PC-3 (cell line): ENCODE data around the gene DNHD1. TPM values are rescaled to one million over a fixed set of nuclear protein-coding genes. Genes with fewer than 3 reads are reported as not detected.
A peak's percentile ranks its signal among the peaks of the same experiment; 100 is the strongest.

Source experiments
- ATAC-seq: fragments of 200-7000 bp; cut with Tn5 transposase; 2 replicates; pipeline ENCODE4 v1.9.1; 2020; ENCODE audit warnings: mild to moderate bottlenecking, moderate library complexity
- BruUV-seq: library from RNA; stranded (reverse); fragments of 400-500 nt; replicated peaks from 2 replicates; lab custom pipeline; 2021; lab: Mats Ljungman, UMichigan
- CTCF ChIA-PET: fragments of 300-600 bp; sonication (Branson Sonifier 250); formaldehyde crosslinking; loops from one replicate; lab custom pipeline; 2022; ENCODE audit warnings: antibody characterized with exemption; lab: Charles Lee
- POLR2A ChIA-PET: fragments of 300-600 bp; sonication (Branson Sonifier 250); formaldehyde crosslinking; loops from one replicate; lab custom pipeline; 2022; ENCODE audit warnings: antibody characterized with exemption; ENCODE audit not compliant: unreplicated experiment; lab: Charles Lee
- DNase-seq: peaks from one replicate; pipeline ENCODE4 v3.0.0-alpha.2; 2015
- H2AFZ ChIP-seq: fragments of 300-600 bp; sonication (generic); 2 replicates; pipeline ENCODE4 v1.6.0; 2016; ENCODE audit warnings: antibody characterized with exemption, low read length
- H3F3A ChIP-seq: fragments of 300-600 bp; sonication (generic); one replicate; pipeline ENCODE4 v1.6.0; 2017; ENCODE audit warnings: antibody characterized with exemption, low read length, control low read depth, mild to moderate bottlenecking; ENCODE audit not compliant: unreplicated experiment
- H3K27ac ChIP-seq: fragments of 300-600 bp; sonication (generic); 2 replicates; pipeline ENCODE4 v1.5.1; 2016; ENCODE audit warnings: mild to moderate bottlenecking, low read length
- H3K27me3 ChIP-seq: fragments of 300-600 bp; sonication (generic); 2 replicates; pipeline ENCODE4 v1.6.1; 2016; ENCODE audit warnings: low read length, mixed read lengths
- H3K36me3 ChIP-seq: fragments of 300-600 bp; sonication (generic); 2 replicates; pipeline ENCODE4 v1.6.1; 2016; ENCODE audit warnings: low read depth, mixed run types, low read length, mixed read lengths
- H3K4me1 ChIP-seq: fragments of 300-600 bp; sonication (generic); 2 replicates; pipeline ENCODE4 v1.5.1; 2016; ENCODE audit warnings: low read length; ENCODE audit not compliant: insufficient read depth
- H3K4me2 ChIP-seq: fragments of 300-600 bp; sonication (generic); 2 replicates; pipeline ENCODE4 v1.6.0; 2016; ENCODE audit warnings: low read length
- H3K4me3 ChIP-seq: fragments of 300-600 bp; sonication (generic); 2 replicates; pipeline ENCODE4 v1.5.1; 2016; ENCODE audit warnings: mild to moderate bottlenecking, low read length, mixed read lengths
- H3K79me2 ChIP-seq: fragments of 300-600 bp; sonication (generic); 2 replicates; pipeline ENCODE4 v1.6.1; 2017; ENCODE audit warnings: low read length, mixed read lengths
- H3K9ac ChIP-seq: fragments of 300-600 bp; sonication (generic); 2 replicates; pipeline ENCODE4 v1.6.0; 2016; ENCODE audit warnings: mild to moderate bottlenecking, low read length
- H3K9me2 ChIP-seq: fragments of 300-600 bp; sonication (generic); replicated peaks from 2 replicates; pipeline ENCODE4 v1.6.1; 2016; ENCODE audit warnings: mixed run types, low read length, mixed read lengths
- H3K9me3 ChIP-seq: fragments of 300-600 bp; sonication (generic); 2 replicates; pipeline ENCODE4 v1.6.1; 2016; ENCODE audit warnings: low read length, mixed read lengths
- H4K20me1 ChIP-seq: fragments of 300-600 bp; sonication (generic); 2 replicates; pipeline ENCODE4 v1.6.1; 2016; ENCODE audit warnings: low read length, mixed read lengths
- EZH2 ChIP-seq: fragments of 300-600 bp; sonication (generic); IDR thresholded peaks from one replicate; pipeline ENCODE4 v1.6.1; 2017; ENCODE audit warnings: antibody characterized with exemption, mild to moderate bottlenecking, low read length; ENCODE audit not compliant: unreplicated experiment
- EZH2phosphoT487 ChIP-seq: fragments of 300-600 bp; sonication (generic); IDR thresholded peaks from 2 replicates; pipeline ENCODE4 v1.6.1; 2018; ENCODE audit warnings: mild to moderate bottlenecking, antibody characterized with exemption, low read length, borderline replicate concordance
- intact Hi-C: fragments of 100-400 bp; cut with micrococcal nuclease; formaldehyde crosslinking; loops from 2 replicates; pipeline ENCODE4 v1.9.0; 2023
- total RNA-seq: library from RNA; depleted of rRNA; stranded (reverse); fragments of >200 nt; gene quantifications from 2 replicates; pipeline ENCODE4 v1.2.3, GENCODE V29; 2014
- TF ChIP-seq, protein P1 (sequence below): fragments of 300-600 bp; sonication (generic); conservative IDR thresholded peaks from 2 replicates; pipeline ENCODE4 v1.5.1; 2017; ENCODE audit warnings: antibody characterized with exemption, low read depth, mild to moderate bottlenecking, low read length

Gene DNHD1
- total RNA-seq, 1 experiment from 2014 or later, result 9.3 TPM

DNA sequence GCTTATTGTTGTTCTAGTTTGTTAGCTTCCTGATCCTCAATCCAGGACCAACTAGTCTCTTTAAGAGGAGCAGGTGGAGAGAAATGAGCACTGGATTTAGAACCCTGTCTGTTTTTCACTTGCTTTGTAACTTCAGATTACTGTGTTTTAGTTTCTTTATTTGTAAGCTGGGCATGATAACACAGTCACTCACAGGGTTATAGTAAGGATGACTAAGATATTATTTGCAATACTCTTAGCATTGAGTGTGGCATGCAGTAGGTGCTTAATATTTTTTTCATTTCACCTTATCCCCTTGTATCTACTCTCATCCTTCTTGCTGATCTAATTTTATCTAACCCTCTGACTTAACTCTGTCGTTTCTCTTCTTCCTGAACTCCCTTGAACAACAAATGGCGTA, 33.8 kb downstream of the DNHD1 start:
- intact Hi-C loops, result loop anchor here (1.0 to 5.0 kb wide), 4 partner anchors 71 to 175 kb away; partner anchors contain the start of genes ILK, MRPL17 and RRP8
- no peaks in the 10 kb centered on the region for H3F3A ChIP-seq

DNA sequence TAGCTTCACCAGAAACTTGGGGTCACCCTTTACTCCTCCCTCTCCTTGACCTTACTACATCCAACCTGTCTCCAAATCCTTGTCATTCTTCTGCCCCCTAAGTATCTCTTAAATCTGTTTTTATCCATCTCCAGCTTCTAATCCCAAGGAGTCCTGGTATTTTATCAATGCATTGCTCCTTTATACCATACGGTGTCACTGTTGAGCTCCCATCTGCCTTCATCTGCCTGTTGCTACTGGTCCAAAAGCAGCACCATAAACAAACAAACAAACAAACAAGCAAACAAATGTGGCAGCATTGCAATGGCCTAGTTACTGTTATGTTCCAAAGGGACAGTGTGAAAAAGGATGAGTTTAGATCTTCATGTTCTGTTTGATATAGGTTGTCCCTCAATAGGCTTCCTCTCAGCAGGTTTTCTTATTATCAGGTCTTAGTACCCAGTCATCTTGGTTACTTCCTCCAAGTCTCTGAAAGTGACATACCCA, 34.2 kb downstream of the DNHD1 start:
- peak; percentile 60 for DNase-seq
- no peaks in the 10 kb centered on the region for H3K27me3 ChIP-seq
- no peak overlapping the region for H3K9ac ChIP-seq
- no TSS peak for BruUV-seq
- no peak overlapping the region for H2AFZ ChIP-seq
- POLR2A ChIA-PET, result interaction anchor here (0.6 kb wide), 1 partner anchor 80 kb away, joined by 5 read pairs; the partner anchor contains the start of gene TAF10
- H3F3A ChIP-seq, result no peaks in the 10 kb centered on the region
- CTCF ChIA-PET, result interaction anchor here (0.5 to 1.6 kb wide), 12 partner anchors 10 to 908 kb away, joined by 3 to 11 read pairs (median 4); partner anchors contain the start of genes MRPL17 and TPP1
- no peak overlapping the region for H3K4me2 ChIP-seq
- peak; percentile 71 for ATAC-seq
- no peaks in the 10 kb centered on the region for H4K20me1 ChIP-seq
- H3K9me2 ChIP-seq, result no peaks in the 10 kb centered on the region
- H3K27ac ChIP-seq, result no peak overlapping the region
- no peak for TF ChIP-seq EZH2
- TF ChIP-seq, protein P1, sequence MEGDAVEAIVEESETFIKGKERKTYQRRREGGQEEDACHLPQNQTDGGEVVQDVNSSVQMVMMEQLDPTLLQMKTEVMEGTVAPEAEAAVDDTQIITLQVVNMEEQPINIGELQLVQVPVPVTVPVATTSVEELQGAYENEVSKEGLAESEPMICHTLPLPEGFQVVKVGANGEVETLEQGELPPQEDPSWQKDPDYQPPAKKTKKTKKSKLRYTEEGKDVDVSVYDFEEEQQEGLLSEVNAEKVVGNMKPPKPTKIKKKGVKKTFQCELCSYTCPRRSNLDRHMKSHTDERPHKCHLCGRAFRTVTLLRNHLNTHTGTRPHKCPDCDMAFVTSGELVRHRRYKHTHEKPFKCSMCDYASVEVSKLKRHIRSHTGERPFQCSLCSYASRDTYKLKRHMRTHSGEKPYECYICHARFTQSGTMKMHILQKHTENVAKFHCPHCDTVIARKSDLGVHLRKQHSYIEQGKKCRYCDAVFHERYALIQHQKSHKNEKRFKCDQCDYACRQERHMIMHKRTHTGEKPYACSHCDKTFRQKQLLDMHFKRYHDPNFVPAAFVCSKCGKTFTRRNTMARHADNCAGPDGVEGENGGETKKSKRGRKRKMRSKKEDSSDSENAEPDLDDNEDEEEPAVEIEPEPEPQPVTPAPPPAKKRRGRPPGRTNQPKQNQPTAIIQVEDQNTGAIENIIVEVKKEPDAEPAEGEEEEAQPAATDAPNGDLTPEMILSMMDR, result peak; percentile 82
- TF ChIP-seq EZH2phosphoT487, result no peak
- H3K36me3 ChIP-seq, result no peaks in the 10 kb centered on the region
- no peaks in the 10 kb centered on the region for H3K79me2 ChIP-seq
- intact Hi-C loops, result loop anchor here (1.0 to 5.0 kb wide), 4 partner anchors 71 to 175 kb away; partner anchors contain the start of genes ILK, MRPL17 and RRP8
- H3K4me3 ChIP-seq, result no peak overlapping the region
- no peaks in the 10 kb centered on the region for H3K9me3 ChIP-seq
- H3K4me1 ChIP-seq, result no peaks in the 10 kb centered on the region

More for the DNA sequence above, 33.8 kb downstream of the DNHD1 start:
- Histone ChIP-seq H3K9ac (no peak overlapping the region), H3K4me1 (no peaks in the 10 kb centered on the region), H3K9me2 (no peaks in the 10 kb centered on the region), H3K36me3 (no peaks in the 10 kb centered on the region), H2AFZ (no peak overlapping the region), H3K27ac (no peak overlapping the region), H3K79me2 (no peaks in the 10 kb centered on the region), H3K9me3 (no peaks in the 10 kb centered on the region), H4K20me1 (no peaks in the 10 kb centered on the region), H3K4me2 (no peak overlapping the region), H3K4me3 (no peak overlapping the region), H3K27me3 (no peaks in the 10 kb centered on the region)
- POLR2A ChIA-PET, result no interaction called here
- DNase-seq, result no peak
- BruUV-seq, result no TSS peak
- TF ChIP-seq EZH2phosphoT487 (no peak), EZH2 (no peak)
- TF ChIP-seq, protein P1, result no peak
- no peak for ATAC-seq
- CTCF ChIA-PET, result interaction anchor here (0.5 to 1.6 kb wide), 11 partner anchors 10 to 227 kb away, joined by 3 to 11 read pairs (median 4); partner anchors contain the start of genes MRPL17 and TPP1

DNA sequence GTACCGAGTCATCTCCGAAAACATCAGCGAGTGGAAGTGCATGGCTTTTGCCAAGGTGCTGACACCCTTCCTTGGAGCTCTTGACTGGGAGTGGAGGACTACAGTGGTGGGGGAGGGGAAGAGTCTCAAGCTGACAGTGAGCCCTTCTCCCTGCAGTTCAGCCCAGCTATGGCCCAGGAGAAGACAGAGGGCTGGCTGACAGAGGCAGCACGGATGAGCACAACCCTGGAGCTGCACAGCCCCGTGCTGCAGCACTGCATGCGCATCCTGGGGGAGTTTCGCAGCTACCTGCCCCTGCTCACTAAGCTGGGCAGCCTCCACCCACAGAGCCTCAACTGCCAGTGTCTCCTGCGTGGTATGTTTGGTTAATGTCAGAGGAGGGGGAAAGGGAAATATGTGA, 41.4 kb downstream of the DNHD1 start:
- ATAC-seq, result no peak
- H3K27me3 ChIP-seq, result no peaks in the 10 kb centered on the region

More for the DNA sequence above, 41.4 kb downstream of the DNHD1 start:
- POLR2A ChIA-PET, result no interaction called here
- Histone ChIP-seq H3K9me2 (no peaks in the 10 kb centered on the region), H3K36me3 (no peaks in the 10 kb centered on the region), H4K20me1 (no peaks in the 10 kb centered on the region), H3K4me1 (no peaks in the 10 kb centered on the region), H3K9ac (no peak overlapping the region), H3K79me2 (no peaks in the 10 kb centered on the region), H3K27ac (no peak overlapping the region), H3K4me3 (no peak overlapping the region), H3K4me2 (no peak overlapping the region), H3F3A (no peaks in the 10 kb centered on the region), H3K9me3 (no peaks in the 10 kb centered on the region), H2AFZ (no peak overlapping the region)
- DNase-seq, result no peak
- BruUV-seq, result no TSS peak
- no peak for TF ChIP-seq EZH2
- TF ChIP-seq, protein P1, result no peak
- no peak for TF ChIP-seq EZH2phosphoT487
- CTCF ChIA-PET, result no interaction called here
- intact Hi-C loops, result no loop called here
